Sigmoid colon (tissue), 4 donors: ENCODE measurements around the gene DTD2.

Experiments used
- POLR2AphosphoS5 ChIP-seq, 4 donors: sonication (generic); formaldehyde crosslinking; IDR thresholded peaks; one replicate each; pipeline ENCODE4 v1.6.1; 2017; ENCODE audit warnings: antibody characterized with exemption in 4 of 4
- TF ChIP-seq, protein P1 (sequence below), 4 experiments: fragments of 450-650 bp in 3 of 4; fragments of 200-600 bp in 1 of 4; IDR thresholded peaks; one replicate each; pipeline ENCODE4 v1.5.1; 2016 to 2019; ENCODE audit warnings: antibody characterized with exemption in 4 of 4, mild to moderate bottlenecking in 3 of 4, moderate library complexity in 2 of 4

DNA sequence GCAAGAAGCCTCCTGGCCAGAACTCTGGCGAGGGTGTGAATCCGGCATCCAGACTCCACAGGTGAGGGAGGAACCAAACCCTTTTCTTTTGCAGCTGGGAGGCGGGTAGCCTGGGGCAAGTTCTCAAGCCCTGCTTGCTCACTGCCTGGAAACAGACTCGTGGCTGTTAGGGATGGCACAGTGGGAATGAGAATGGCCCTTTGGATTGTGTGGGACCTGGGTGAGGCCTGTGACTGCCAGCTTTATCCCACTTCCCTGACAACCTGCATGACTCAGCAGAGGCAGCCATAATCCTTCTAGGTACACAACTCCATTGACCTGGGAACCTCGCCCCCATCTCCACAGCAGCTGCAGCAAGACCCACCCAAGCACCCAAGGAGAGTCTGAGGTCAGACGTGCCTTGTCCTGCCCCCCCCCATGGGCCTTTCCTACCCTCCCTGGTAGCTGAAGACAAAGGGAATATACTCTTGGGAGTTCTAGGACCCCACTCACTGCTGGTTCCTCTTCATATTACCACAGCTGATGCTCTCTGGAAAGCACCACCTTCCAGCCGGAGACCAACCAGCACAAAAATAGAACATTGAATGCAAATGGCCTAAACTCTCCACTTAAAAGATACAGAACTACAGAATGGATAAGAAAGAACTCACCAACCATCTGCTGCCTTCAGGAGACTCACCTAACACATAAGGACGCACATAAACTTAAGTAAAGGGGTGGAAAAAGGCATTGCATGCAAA, 35.6 kb upstream of the DTD2 start:
- TF ChIP-seq, protein P1, sequence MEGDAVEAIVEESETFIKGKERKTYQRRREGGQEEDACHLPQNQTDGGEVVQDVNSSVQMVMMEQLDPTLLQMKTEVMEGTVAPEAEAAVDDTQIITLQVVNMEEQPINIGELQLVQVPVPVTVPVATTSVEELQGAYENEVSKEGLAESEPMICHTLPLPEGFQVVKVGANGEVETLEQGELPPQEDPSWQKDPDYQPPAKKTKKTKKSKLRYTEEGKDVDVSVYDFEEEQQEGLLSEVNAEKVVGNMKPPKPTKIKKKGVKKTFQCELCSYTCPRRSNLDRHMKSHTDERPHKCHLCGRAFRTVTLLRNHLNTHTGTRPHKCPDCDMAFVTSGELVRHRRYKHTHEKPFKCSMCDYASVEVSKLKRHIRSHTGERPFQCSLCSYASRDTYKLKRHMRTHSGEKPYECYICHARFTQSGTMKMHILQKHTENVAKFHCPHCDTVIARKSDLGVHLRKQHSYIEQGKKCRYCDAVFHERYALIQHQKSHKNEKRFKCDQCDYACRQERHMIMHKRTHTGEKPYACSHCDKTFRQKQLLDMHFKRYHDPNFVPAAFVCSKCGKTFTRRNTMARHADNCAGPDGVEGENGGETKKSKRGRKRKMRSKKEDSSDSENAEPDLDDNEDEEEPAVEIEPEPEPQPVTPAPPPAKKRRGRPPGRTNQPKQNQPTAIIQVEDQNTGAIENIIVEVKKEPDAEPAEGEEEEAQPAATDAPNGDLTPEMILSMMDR (IDR thresholded peaks at IDR 0.05), result no peak
- no peak for TF ChIP-seq POLR2AphosphoS5 (IDR thresholded peaks at IDR 0.05)
